CD8-positive, alpha-beta memory T cell (primary cell): Measurements from ENCODE around the gene DVL2. TPM values are rescaled to one million over a fixed set of nuclear protein-coding genes. Genes with fewer than 3 reads are reported as not detected.

Source experiments
- CTCF ChIA-PET: fragments of 350-600 bp; sonication (Branson Sonifier 250); formaldehyde crosslinking; loops from one replicate; lab custom pipeline; 2021; ENCODE audit warnings: antibody characterized with exemption; lab: Charles Lee
- POLR2A ChIA-PET: fragments of 350-600 bp; sonication (Branson Sonifier 250); formaldehyde crosslinking; loops from one replicate; lab custom pipeline; 2021; ENCODE audit warnings: antibody characterized with exemption; lab: Charles Lee
- DNase-seq, 5 donors: peaks; one replicate each; pipeline versions ENCODE4 v3.0.0 to v3.0.0-alpha.2; 2020 to 2022; ENCODE audit warnings: mixed read lengths in 1 of 5
- H3K27ac ChIP-seq: one replicate; pipeline ENCODE4 v1.7.0; 2013; ENCODE audit warnings: low read depth, mild to moderate bottlenecking, low read length, moderate library complexity
- H3K27me3 ChIP-seq: 2 replicates; pipeline ENCODE4 v1.7.0; 2013; ENCODE audit warnings: low read length, mild to moderate bottlenecking; ENCODE audit not compliant: insufficient read depth, poor library complexity, severe bottlenecking
- H3K36me3 ChIP-seq: 2 replicates; pipeline ENCODE4 v1.7.0; 2013; ENCODE audit warnings: mild to moderate bottlenecking, low read length, moderate library complexity; ENCODE audit not compliant: insufficient read depth
- H3K4me1 ChIP-seq: 2 replicates; pipeline ENCODE4 v1.7.0; 2013; ENCODE audit warnings: mild to moderate bottlenecking, low read length, moderate library complexity; ENCODE audit not compliant: insufficient read depth
- H3K4me3 ChIP-seq: 2 replicates; pipeline ENCODE4 v1.7.0; 2013; ENCODE audit warnings: mild to moderate bottlenecking, low read length
- H3K9me3 ChIP-seq: 2 replicates; pipeline ENCODE4 v1.7.0; 2013; ENCODE audit warnings: mild to moderate bottlenecking, low read length
- H3K27ac Mint-ChIP-seq, 8 donors: one replicate each; pipeline ENCODE4 v1.8.0; 2020 to 2021; ENCODE audit warnings: mixed read lengths in 8 of 8, mild to moderate bottlenecking in 6 of 8, inconsistent platforms in 3 of 8, moderate library complexity in 3 of 8
- H3K27me3 Mint-ChIP-seq, 2 donors: one replicate each; pipeline ENCODE4 v1.8.0; 2020 to 2021; ENCODE audit warnings: mixed read lengths in 2 of 2, mild to moderate bottlenecking in 1 of 2, moderate library complexity in 1 of 2
- H3K36me3 Mint-ChIP-seq, 3 donors: one replicate each; pipeline ENCODE4 v1.8.0; 2020 to 2021; ENCODE audit warnings: mixed read lengths in 3 of 3, inconsistent platforms in 1 of 3, mild to moderate bottlenecking in 1 of 3
- H3K4me1 Mint-ChIP-seq, 3 donors: one replicate each; pipeline ENCODE4 v1.8.0; 2020 to 2021; ENCODE audit warnings: mixed read lengths in 3 of 3, inconsistent platforms in 1 of 3, mild to moderate bottlenecking in 1 of 3
- H3K4me3 Mint-ChIP-seq, 7 donors: one replicate each; pipeline ENCODE4 v1.8.0; 2020 to 2021; ENCODE audit warnings: mixed read lengths in 7 of 7, mild to moderate bottlenecking in 6 of 7, moderate library complexity in 4 of 7, inconsistent platforms in 2 of 7
- H3K9me3 Mint-ChIP-seq, 5 donors: one replicate each; pipeline ENCODE4 v1.8.0; 2020 to 2022; ENCODE audit warnings: mixed read lengths in 5 of 5, mild to moderate bottlenecking in 3 of 5, moderate library complexity in 2 of 5, inconsistent platforms in 1 of 5
- polyA plus RNA-seq: library from polyadenylated mRNA; unstranded; fragments of 300-500 nt; fragmentation: Illumina TruSeq; gene quantifications from one replicate; pipeline ENCODE4 v1.2.3, GENCODE V29; 2021
- total RNA-seq, 2 experiments: library from RNA; stranded (reverse); gene quantifications; one replicate each; pipeline ENCODE4 v1.2.3, GENCODE V29; 2021

Gene DVL2
- total and polyA plus RNA-seq, 3 experiments from 2014 or later = 24.0 to 65.5 (median 61.8) TPM

DNA sequence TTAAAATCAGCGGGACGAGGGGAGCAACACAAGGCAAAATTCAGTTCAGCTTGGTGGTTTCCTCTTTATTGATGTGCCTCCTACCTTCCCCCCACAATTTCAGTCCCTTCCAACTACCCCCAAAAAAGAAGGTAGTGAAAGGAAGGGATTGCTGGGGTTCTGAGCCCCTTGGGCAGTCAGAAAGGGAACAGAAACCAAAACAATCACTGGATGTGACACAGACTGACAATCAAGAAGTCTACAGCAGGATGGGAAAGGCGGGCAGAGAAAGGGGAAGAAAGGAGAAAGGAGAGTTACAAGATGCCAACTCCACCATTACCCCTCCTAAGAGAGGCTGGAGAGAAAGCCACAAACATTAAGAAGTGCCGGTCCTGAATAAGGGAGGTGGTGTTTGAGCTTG is 6.1 kb upstream of the DVL2 start:
- Mint-ChIP-seq H3K27ac (peak overlapping the region in 7 of 8 donors; percentile 88 to 100 (median 99)), H3K9me3 (peaks cover 0 to 3% (median 0%) of the 10 kb centered on the region in 5 donors), H3K27me3 (peaks cover 0 to 11% of the 10 kb centered on the region in 2 donors), H3K4me1 (peaks cover 42 to 57% (median 47%) of the 10 kb centered on the region in 3 donors), H3K4me3 (peak overlapping the region; percentile 93 to 99 (median 96)), H3K36me3 (peaks cover 0 to 73% (median 23%) of the 10 kb centered on the region in 3 donors)
- Histone ChIP-seq H3K27me3 (no peaks in the 10 kb centered on the region), H3K36me3 (peaks cover 26% of the 10 kb centered on the region), H3K9me3 (no peaks in the 10 kb centered on the region), H3K4me3 (no peak overlapping the region), H3K4me1 (peaks cover 35% of the 10 kb centered on the region), H3K27ac (no peak overlapping the region)
- no peak for DNase-seq
- POLR2A ChIA-PET = interaction anchor here (0.7 to 4.3 kb wide), 4 partner anchors 11 to 343 kb away, joined by 3 to 31 read pairs (median 10); partner anchors contain the start of genes ACADVL, CTDNEP1, DLG4 and ELP5
- CTCF ChIA-PET = interaction anchor here (1.2 to 2.6 kb wide), 2 partner anchors 9 to 20 kb away, joined by 5 to 13 read pairs; partner anchors contain the start of genes ACADVL and DLG4

DNA sequence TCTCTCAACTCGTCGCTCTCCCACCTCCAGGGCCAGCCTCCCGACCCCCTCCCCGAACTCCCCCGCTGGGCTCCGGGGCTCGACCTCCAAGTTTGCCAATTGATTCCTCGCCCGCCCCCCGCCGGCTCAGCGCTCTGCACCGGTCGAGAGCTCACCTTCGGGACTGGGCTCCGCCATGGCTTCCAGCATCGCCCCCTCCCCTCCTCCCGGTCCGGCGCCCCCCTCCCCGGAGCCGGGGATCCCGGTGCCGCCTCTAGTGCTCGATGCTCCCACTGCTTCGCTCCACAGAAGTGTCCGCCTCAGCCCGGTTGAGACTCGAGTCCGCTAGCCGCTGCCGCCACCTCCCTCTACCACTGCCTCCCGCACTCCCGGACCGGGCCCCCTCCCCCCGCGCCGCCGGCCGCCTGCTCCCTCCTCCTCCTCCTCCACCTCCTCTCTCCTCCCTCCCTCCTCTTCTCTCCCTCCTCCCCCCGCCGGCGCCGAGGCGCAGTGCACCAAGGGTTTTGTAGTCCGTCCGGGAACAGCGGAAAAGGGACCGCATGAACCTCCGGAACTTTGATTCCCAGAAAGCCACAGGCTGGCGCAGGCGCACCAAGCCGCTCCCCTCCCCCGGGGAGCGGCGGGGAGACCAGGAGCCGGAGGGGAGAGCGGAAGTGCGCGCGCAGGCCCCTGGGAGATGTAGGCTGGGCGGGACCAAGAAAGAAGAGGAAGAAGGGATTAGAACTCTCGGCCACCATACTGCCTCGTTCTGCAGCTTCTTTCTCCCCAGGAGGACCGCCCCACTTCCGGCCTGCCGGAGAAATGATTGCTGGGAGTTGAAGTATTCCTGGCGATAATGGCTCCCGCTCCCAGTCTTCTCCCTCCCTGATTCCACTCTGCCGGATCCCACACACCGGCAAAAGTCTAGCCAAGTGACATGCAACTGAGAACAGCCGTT is 5.0 kb upstream of the DVL2 start, which contains the start of gene PHF23:
TSS of gene PHF23 (minus strand) at position 367 of the 937 bp plus-strand sequence. CDS start at position 189, 178 bp downstream.
- Mint-ChIP-seq H3K9me3 (peaks cover 0 to 3% (median 0%) of the 10 kb centered on the region in 5 donors), H3K4me3 (peak within 1 kb of the TSS; percentile 93 to 99 (median 96)), H3K4me1 (peaks cover 51 to 67% (median 57%) of the 10 kb centered on the region in 3 donors), H3K27me3 (peaks cover 0 to 11% of the 10 kb centered on the region in 2 donors), H3K27ac (peak within 1 kb of the TSS; percentile 88 to 100 (median 98)), H3K36me3 (peaks cover 0 to 76% (median 23%) of the 10 kb centered on the region in 3 donors)
- POLR2A ChIA-PET = interaction anchor here (0.6 to 4.3 kb wide), 9 partner anchors 12 to 448 kb away, joined by 3 to 31 read pairs (median 6); partner anchors contain the start of genes ACADVL, CTDNEP1, DLG4 and ELP5
- Histone ChIP-seq H3K36me3 (peaks cover 25% of the 10 kb centered on the region), H3K27me3 (no peaks in the 10 kb centered on the region), H3K4me1 (peaks cover 41% of the 10 kb centered on the region), H3K27ac (peak within 1 kb of the TSS; percentile 90), H3K4me3 (peak within 1 kb of the TSS; percentile 83), H3K9me3 (no peaks in the 10 kb centered on the region)
- CTCF ChIA-PET = interaction anchor here (1.2 to 2.6 kb wide), 2 partner anchors 10 to 19 kb away, joined by 5 to 13 read pairs; partner anchors contain the start of genes ACADVL and DLG4
- peak; percentile 95 to 97 (median 97) for DNase-seq

DNA sequence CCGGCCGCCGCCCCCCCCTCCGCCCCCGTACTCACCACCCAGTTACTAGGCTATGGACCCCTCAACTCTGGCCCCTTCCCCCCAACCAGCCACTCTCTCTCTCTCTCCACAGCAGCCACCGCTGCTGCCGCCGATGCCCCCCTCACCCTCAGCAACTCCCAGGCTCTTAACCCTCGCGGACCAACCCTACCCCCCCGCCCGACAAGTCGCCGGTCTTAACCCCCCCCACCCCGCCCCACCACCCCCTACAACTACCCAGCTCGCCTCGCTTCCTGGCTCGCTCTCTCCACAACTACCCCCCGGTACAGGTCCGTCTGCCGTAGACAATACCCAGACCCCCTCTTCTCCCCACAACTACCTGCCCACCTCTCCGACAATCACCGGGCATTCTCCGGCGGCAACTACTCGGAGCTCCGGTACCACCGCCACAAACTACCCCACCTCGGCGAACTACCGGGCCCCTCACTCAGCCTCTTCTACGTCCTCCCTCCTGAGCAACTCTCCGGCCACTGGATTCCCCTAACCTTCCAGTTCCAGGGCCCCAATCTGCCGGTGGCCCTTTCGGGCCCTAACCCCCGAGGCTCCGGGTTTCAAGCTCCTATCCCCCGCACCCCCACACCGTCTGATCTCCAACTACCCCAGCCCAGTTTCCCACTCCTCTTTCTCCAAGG is 4.2 kb upstream of the DVL2 start:
- H3K9me3 ChIP-seq = no peaks in the 10 kb centered on the region
- H3K27me3 ChIP-seq = no peaks in the 10 kb centered on the region
- peak overlapping the region; percentile 93 to 99 (median 96) for H3K4me3 Mint-ChIP-seq
- peaks cover 0 to 3% (median 0%) of the 10 kb centered on the region in 5 donors for H3K9me3 Mint-ChIP-seq
- CTCF ChIA-PET = interaction anchor here (0.9 to 1.6 kb wide), 4 partner anchors 13 to 449 kb away, joined by 4 read pairs; partner anchors contain the start of genes CTDNEP1 and TP53
- peak overlapping the region; percentile 90 for H3K27ac ChIP-seq
- POLR2A ChIA-PET = interaction anchor here (0.7 to 4.3 kb wide), 7 partner anchors 12 to 449 kb away, joined by 4 to 31 read pairs (median 6); partner anchors contain the start of genes ACADVL, CTDNEP1, DLG4 and ELP5
- peak overlapping the region; percentile 83 for H3K4me3 ChIP-seq
- peaks cover 20% of the 10 kb centered on the region for H3K36me3 ChIP-seq
- DNase-seq = peak in 3 of 5 donors; percentile 11 to 65 (median 50)
- peaks cover 0 to 11% of the 10 kb centered on the region in 2 donors for H3K27me3 Mint-ChIP-seq
- H3K4me1 Mint-ChIP-seq = peaks cover 54 to 72% (median 61%) of the 10 kb centered on the region in 3 donors
- peaks cover 45% of the 10 kb centered on the region for H3K4me1 ChIP-seq
- H3K36me3 Mint-ChIP-seq = peaks cover 0 to 75% (median 21%) of the 10 kb centered on the region in 3 donors
- H3K27ac Mint-ChIP-seq = peak overlapping the region; percentile 85 to 99 (median 96)

DNA sequence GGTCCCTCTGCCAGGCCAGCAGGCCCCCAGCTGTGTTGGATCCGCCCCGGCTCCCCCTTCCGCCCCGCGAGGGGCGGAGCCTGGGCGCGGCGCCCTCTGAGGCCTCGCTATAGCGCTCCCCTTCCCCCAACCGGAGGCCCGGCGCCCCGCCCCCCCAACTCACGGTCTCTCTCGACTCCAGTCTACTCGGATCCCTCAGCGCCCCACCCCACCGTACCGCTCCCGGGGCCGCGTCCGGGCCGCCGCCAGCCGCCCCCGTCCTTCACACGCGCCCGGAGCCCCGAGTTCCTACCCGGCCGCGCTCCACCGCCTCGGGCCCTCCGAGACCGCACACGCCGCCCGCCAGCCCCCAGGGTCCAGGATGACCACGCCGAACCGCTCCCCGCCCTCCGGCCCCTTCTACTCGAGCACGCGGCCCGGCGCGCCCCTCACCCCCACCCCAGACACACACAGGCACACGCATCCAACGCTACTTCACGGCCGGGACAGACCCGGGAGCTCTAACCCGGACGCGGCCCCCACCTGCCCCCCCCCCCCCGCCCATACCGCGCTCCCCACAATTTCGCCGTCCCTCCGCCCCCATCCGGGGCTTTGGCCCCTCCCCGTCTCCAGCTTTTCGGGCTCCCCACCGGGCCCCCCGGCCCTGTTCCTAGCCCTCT is 3.6 kb upstream of the DVL2 start:
- Mint-ChIP-seq H3K36me3 (peaks cover 0 to 73% (median 21%) of the 10 kb centered on the region in 3 donors), H3K9me3 (peaks cover 0 to 3% (median 0%) of the 10 kb centered on the region in 5 donors), H3K27me3 (peaks cover 0 to 8% of the 10 kb centered on the region in 2 donors), H3K27ac (peak overlapping the region; percentile 13 to 99 (median 82)), H3K4me1 (peaks cover 55 to 74% (median 63%) of the 10 kb centered on the region in 3 donors), H3K4me3 (peak overlapping the region; percentile 93 to 99 (median 96))
- Histone ChIP-seq H3K4me1 (peaks cover 46% of the 10 kb centered on the region), H3K9me3 (no peaks in the 10 kb centered on the region), H3K27ac (peak overlapping the region; percentile 29), H3K27me3 (no peaks in the 10 kb centered on the region), H3K36me3 (peaks cover 20% of the 10 kb centered on the region), H3K4me3 (peak overlapping the region; percentile 34)
- ChIA-PET CTCF (interaction anchor here (0.9 to 1.6 kb wide), 5 partner anchors 14 to 450 kb away, joined by 4 read pairs; partner anchors contain the start of genes CTDNEP1, DLG4 and TP53), POLR2A (interaction anchor here (0.7 to 4.3 kb wide), 8 partner anchors 13 to 449 kb away, joined by 3 to 31 read pairs (median 5); partner anchors contain the start of genes ACADVL, CTDNEP1, DLG4 and ELP5)
- peak; percentile 64 to 88 (median 75) for DNase-seq

DNA sequence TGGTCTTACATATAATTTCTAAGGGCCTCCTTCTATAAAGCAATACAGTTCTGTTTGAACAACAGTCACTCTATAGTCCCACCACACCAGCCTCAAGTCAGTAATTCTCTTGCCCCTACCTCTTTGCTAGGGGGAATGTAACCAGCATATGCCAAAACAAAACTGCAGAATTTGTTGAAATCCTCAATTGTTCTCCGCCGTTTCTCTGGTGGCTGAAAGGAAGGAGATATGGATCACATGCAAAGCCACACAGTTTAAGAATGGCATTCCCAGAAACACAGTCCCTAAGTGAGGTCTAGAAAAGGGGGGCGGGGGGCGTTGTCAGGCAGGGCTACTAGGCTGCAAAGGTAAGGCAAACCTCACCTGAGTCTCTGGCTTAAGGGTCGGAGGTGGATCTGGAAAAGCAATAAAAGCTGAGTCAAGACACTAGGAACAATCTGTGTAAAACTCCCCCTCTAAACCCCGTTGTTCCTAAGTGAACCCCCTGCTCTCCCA is 3.0 kb upstream of the DVL2 start:
- Mint-ChIP-seq H3K4me3 (peak overlapping the region; percentile 93 to 99 (median 96)), H3K9me3 (no peaks in the 10 kb centered on the region), H3K27me3 (peaks cover 0 to 5% of the 10 kb centered on the region in 2 donors), H3K27ac (peak overlapping the region; percentile 13 to 99 (median 82)), H3K4me1 (peaks cover 55 to 75% (median 62%) of the 10 kb centered on the region in 3 donors), H3K36me3 (peaks cover 0 to 70% (median 20%) of the 10 kb centered on the region in 3 donors)
- H3K27me3 ChIP-seq = no peaks in the 10 kb centered on the region
- CTCF ChIA-PET = interaction anchor here (1.2 to 1.6 kb wide), 2 partner anchors 17 to 18 kb away, joined by 4 read pairs; partner anchors contain the start of gene DLG4
- H3K4me1 ChIP-seq = peaks cover 52% of the 10 kb centered on the region
- DNase-seq = no peak
- H3K4me3 ChIP-seq = peak overlapping the region; percentile 34
- peaks cover 20% of the 10 kb centered on the region for H3K36me3 ChIP-seq
- peak overlapping the region; percentile 17 for H3K27ac ChIP-seq
- POLR2A ChIA-PET = interaction anchor here (0.5 to 4.3 kb wide), 5 partner anchors 14 to 202 kb away, joined by 3 to 31 read pairs (median 11); partner anchors contain the start of genes ACADVL, CTDNEP1, DLG4 and ELP5
- no peaks in the 10 kb centered on the region for H3K9me3 ChIP-seq

DNA sequence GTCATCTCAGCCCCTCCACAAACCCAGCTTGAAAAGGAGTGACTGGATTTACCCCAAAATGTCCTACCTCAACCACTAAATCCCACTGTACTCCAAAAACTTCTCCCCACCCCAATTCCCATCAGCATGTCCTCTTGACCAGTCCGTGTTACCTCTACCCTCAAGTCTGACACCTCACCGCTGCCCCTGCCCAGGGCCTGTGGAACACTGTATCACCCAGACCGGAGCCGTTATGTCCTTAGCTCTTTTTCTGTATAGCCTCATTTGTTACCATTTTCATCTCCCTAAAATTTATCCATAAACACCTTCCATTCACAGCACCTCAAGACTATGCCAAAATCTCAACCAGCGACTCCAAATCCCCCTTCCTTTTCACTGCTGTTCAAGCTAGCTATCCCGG is 2.5 kb upstream of the DVL2 start:
- Histone ChIP-seq H3K36me3 (peaks cover 20% of the 10 kb centered on the region), H3K9me3 (no peaks in the 10 kb centered on the region), H3K27me3 (no peaks in the 10 kb centered on the region), H3K27ac (peak overlapping the region; percentile 17), H3K4me3 (no peak overlapping the region), H3K4me1 (peaks cover 55% of the 10 kb centered on the region)
- Mint-ChIP-seq H3K9me3 (no peaks in the 10 kb centered on the region), H3K27ac (peak overlapping the region; percentile 13 to 99 (median 82)), H3K36me3 (peaks cover 0 to 69% (median 20%) of the 10 kb centered on the region in 3 donors), H3K4me3 (peak overlapping the region; percentile 93 to 99 (median 96)), H3K27me3 (peaks cover 0 to 5% of the 10 kb centered on the region in 2 donors), H3K4me1 (peaks cover 55 to 75% (median 63%) of the 10 kb centered on the region in 3 donors)
- POLR2A ChIA-PET = interaction anchor here (0.5 to 1.2 kb wide), 4 partner anchors 13 to 68 kb away, joined by 3 to 11 read pairs (median 4); no protein-coding TSS in a partner anchor
- CTCF ChIA-PET = interaction anchor here (1.2 to 3.6 kb wide), 2 partner anchors 16 to 18 kb away, joined by 4 to 20 read pairs; partner anchors contain the start of genes ACADVL and DLG4
- no peak for DNase-seq
